ENCODE results near the gene HARS1. TPM values are rescaled to one million over a fixed set of nuclear protein-coding genes. Genes with fewer than 3 reads are reported as not detected.

HARS1 gene
- total and polyA plus RNA-seq, 2 donors (not counting 1 experiment from before 2014, with no cell fraction given), result 32.6 to 60.5 TPM

GRCh38 chr5:140658870-140659269, 32.3 kb downstream of the HARS1 start:
- WGBS (ENCODE audit: insufficient coverage), result 97% methylated on average over 12 of the region's 17 CpGs
- TF ChIP-seq CTCF (IDR thresholded peaks at IDR 0.05) (no peak), EZH2 (IDR thresholded peaks at IDR 0.05; ENCODE audit: borderline replicate concordance, insufficient read depth, low read depth, low read length, poor library complexity, severe bottlenecking) (no peak)
- no peak overlapping the region for H3K4me3 ChIP-seq (ENCODE audit: control extremely low read depth in 1 of 5, extremely low read depth in 1 of 5, insufficient read depth in 1 of 5, low read depth in 2 of 5, low read length in 4 of 5)
- Mint-ChIP-seq H3K4me1 (no peaks in the 10 kb centered on the region), H3K27ac (no peak overlapping the region), H3K9me3 (ENCODE audit: insufficient read depth) (no peaks in the 10 kb centered on the region), H3K4me3 (no peak overlapping the region), H3K27me3 (no peaks in the 10 kb centered on the region)
- no peak overlapping the region for H2AFZ ChIP-seq (ENCODE audit: insufficient read depth, low read depth, low read length, poor library complexity, severe bottlenecking)
- intact Hi-C loops (cut with micrococcal nuclease), result no loop called here
- no peaks in the 10 kb centered on the region for H3K79me2 ChIP-seq (ENCODE audit: control insufficient read depth, insufficient read depth, low read length)
- peaks cover 0 to 89% of the 10 kb centered on the region in 2 experiments for H3K36me3 ChIP-seq (replicated peaks in 1 of 2; ENCODE audit: control extremely low read depth in 1 of 2, control insufficient read depth in 1 of 2, extremely low read depth in 1 of 2, insufficient read depth in 2 of 2, low read length in 1 of 2)
- POLR2A ChIA-PET, result no interaction called here
- no peak overlapping the region for H3K4me2 ChIP-seq (replicated peaks; ENCODE audit: low read depth, low read length, poor library complexity, severe bottlenecking)
- DNase-seq, result no peak
- H3K9ac ChIP-seq (ENCODE audit: low read length), result no peak overlapping the region
- ATAC-seq (ENCODE audit: low read depth), result no peak
- H3K9me3 ChIP-seq (ENCODE audit: control extremely low read depth in 1 of 3, control insufficient read depth in 2 of 3, insufficient read depth in 1 of 3, low read length in 2 of 3), result no peaks in the 10 kb centered on the region
- H3K4me1 ChIP-seq (ENCODE audit: control insufficient read depth in 2 of 2, insufficient read depth in 2 of 2, low read length in 2 of 2), result no peaks in the 10 kb centered on the region
- no peaks in the 10 kb centered on the region for H4K20me1 ChIP-seq (ENCODE audit: control insufficient read depth, insufficient read depth, low read length, poor library complexity, severe bottlenecking)
- H3K27me3 ChIP-seq (replicated peaks in 1 of 4; ENCODE audit: control extremely low read depth in 1 of 4, control insufficient read depth in 3 of 4, insufficient read depth in 4 of 4, low read length in 3 of 4), result no peaks in the 10 kb centered on the region
- CTCF ChIA-PET, result no interaction called here
- no peak overlapping the region for H3K27ac ChIP-seq (ENCODE audit: low read length in 2 of 2)

DNA sequence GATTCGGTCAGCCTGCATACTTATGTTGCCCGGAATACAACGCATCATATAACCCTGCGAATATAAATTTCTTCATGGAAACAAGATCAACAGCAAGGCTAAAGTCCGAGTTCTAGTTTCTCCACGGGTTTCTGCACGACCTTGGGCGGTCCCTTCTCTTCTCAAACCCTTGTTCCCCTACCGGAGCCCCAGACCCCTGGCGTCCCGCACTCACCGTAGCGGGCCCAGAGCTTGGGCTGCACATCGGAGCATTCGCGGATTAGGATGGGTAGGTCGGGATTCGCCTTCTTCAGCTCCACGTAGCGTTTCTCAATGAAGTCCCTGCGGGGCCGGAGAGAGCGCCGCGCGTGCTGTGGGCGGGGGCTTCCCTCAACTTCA, 44.1 kb downstream of the HARS1 start:
- TF ChIP-seq EZH2 (IDR thresholded peaks at IDR 0.05; ENCODE audit: borderline replicate concordance, insufficient read depth, low read depth, low read length, poor library complexity, severe bottlenecking) (no peak), CTCF (IDR thresholded peaks at IDR 0.05) (no peak)
- Histone ChIP-seq H3K9ac (ENCODE audit: low read length) (peak overlapping the region; percentile 81), H2AFZ (ENCODE audit: insufficient read depth, low read depth, low read length, poor library complexity, severe bottlenecking) (peak overlapping the region; percentile 89), H3K79me2 (ENCODE audit: control insufficient read depth, insufficient read depth, low read length) (peaks cover 65% of the 10 kb centered on the region), H3K4me3 (ENCODE audit: control extremely low read depth in 1 of 5, extremely low read depth in 1 of 5, insufficient read depth in 1 of 5, low read depth in 2 of 5, low read length in 4 of 5) (peak overlapping the region; percentile 81 to 94 (median 89)), H3K4me1 (ENCODE audit: control insufficient read depth in 2 of 2, insufficient read depth in 2 of 2, low read length in 2 of 2) (peaks cover 15 to 20% of the 10 kb centered on the region in 2 donors), H3K27ac (ENCODE audit: low read length in 2 of 2) (peak overlapping the region; percentile 88 to 93), H3K27me3 (replicated peaks in 1 of 4; ENCODE audit: control extremely low read depth in 1 of 4, control insufficient read depth in 3 of 4, insufficient read depth in 4 of 4, low read length in 3 of 4) (no peaks in the 10 kb centered on the region), H4K20me1 (ENCODE audit: control insufficient read depth, insufficient read depth, low read length, poor library complexity, severe bottlenecking) (peaks cover 5% of the 10 kb centered on the region), H3K4me2 (replicated peaks; ENCODE audit: low read depth, low read length, poor library complexity, severe bottlenecking) (peak overlapping the region; percentile 83), H3K9me3 (ENCODE audit: control extremely low read depth in 1 of 3, control insufficient read depth in 2 of 3, insufficient read depth in 1 of 3, low read length in 2 of 3) (no peaks in the 10 kb centered on the region), H3K36me3 (replicated peaks in 1 of 2; ENCODE audit: control extremely low read depth in 1 of 2, control insufficient read depth in 1 of 2, extremely low read depth in 1 of 2, insufficient read depth in 2 of 2, low read length in 1 of 2) (peaks cover 1 to 45% of the 10 kb centered on the region in 2 experiments)
- under 1% methylated on average over 27 of the region's 27 CpGs for WGBS (ENCODE audit: insufficient coverage)
- Mint-ChIP-seq H3K4me3 (peak overlapping the region; percentile 99), H3K27ac (peak overlapping the region; percentile 98), H3K4me1 (peaks cover 36% of the 10 kb centered on the region), H3K9me3 (ENCODE audit: insufficient read depth) (no peaks in the 10 kb centered on the region), H3K27me3 (no peaks in the 10 kb centered on the region)
- ChIA-PET CTCF (interaction anchor here (0.6 to 1.8 kb wide), 15 partner anchors 8 to 403 kb away, joined by 3 to 16 read pairs (median 4); partner anchors contain the start of genes ANKHD1, EIF4EBP3, HARS1 and HARS2), POLR2A (interaction anchor here (0.8 to 1.8 kb wide), 12 partner anchors 8 to 245 kb away, joined by 3 to 19 read pairs (median 6); partner anchors contain the start of genes ANKHD1, CD14, HARS1 and HARS2)
- ATAC-seq (ENCODE audit: low read depth), result no peak
- DNase-seq, result no peak
- intact Hi-C loops (cut with micrococcal nuclease), result loop anchor here (1.0 kb wide), 7 partner anchors 8 to 246 kb away; partner anchors contain the start of genes ANKHD1, APBB3, EIF4EBP3 and HARS1

Measured in B cell (primary cell).